PC-3 (cell line): ENCODE results near the gene SLC35E2B. TPM values are rescaled to one million over a fixed set of nuclear protein-coding genes. Genes with fewer than 3 reads are reported as not detected.
"Not testable (repeated sequence)": the region's sequence is repeated elsewhere in the genome, so short reads cannot be mapped to it uniquely, and the experiment has no call there.

Experiments used
- ATAC-seq: fragments of 200-7000 bp; cut with Tn5 transposase; 2 replicates; pipeline ENCODE4 v1.9.1; 2020; ENCODE audit warnings: mild to moderate bottlenecking, moderate library complexity
- Bru-seq: library from RNA; stranded (reverse); fragments of 400-500 nt; gene quantifications from one replicate; lab custom pipeline; 2021; lab: Mats Ljungman, UMichigan
- BruChase-seq, 2 experiments: library from RNA; stranded (reverse); fragments of 400-500 nt; gene quantifications; one replicate each; lab custom pipeline; 2021; lab: Mats Ljungman, UMichigan
- BruUV-seq: library from RNA; stranded (reverse); fragments of 400-500 nt; replicated peaks from 2 replicates; lab custom pipeline; 2021; lab: Mats Ljungman, UMichigan
- CTCF ChIA-PET: fragments of 300-600 bp; sonication (Branson Sonifier 250); formaldehyde crosslinking; loops from one replicate; lab custom pipeline; 2022; ENCODE audit warnings: antibody characterized with exemption; lab: Charles Lee
- POLR2A ChIA-PET: fragments of 300-600 bp; sonication (Branson Sonifier 250); formaldehyde crosslinking; loops from one replicate; lab custom pipeline; 2022; ENCODE audit warnings: antibody characterized with exemption; ENCODE audit not compliant: unreplicated experiment; lab: Charles Lee
- DNase-seq: peaks from one replicate; pipeline ENCODE4 v3.0.0-alpha.2; 2015
- H2AFZ ChIP-seq: fragments of 300-600 bp; sonication (generic); 2 replicates; pipeline ENCODE4 v1.6.0; 2016; ENCODE audit warnings: antibody characterized with exemption, low read length
- H3F3A ChIP-seq: fragments of 300-600 bp; sonication (generic); one replicate; pipeline ENCODE4 v1.6.0; 2017; ENCODE audit warnings: antibody characterized with exemption, low read length, control low read depth, mild to moderate bottlenecking; ENCODE audit not compliant: unreplicated experiment
- H3K27ac ChIP-seq: fragments of 300-600 bp; sonication (generic); 2 replicates; pipeline ENCODE4 v1.5.1; 2016; ENCODE audit warnings: mild to moderate bottlenecking, low read length
- H3K27me3 ChIP-seq: fragments of 300-600 bp; sonication (generic); 2 replicates; pipeline ENCODE4 v1.6.1; 2016; ENCODE audit warnings: low read length, mixed read lengths
- H3K36me3 ChIP-seq: fragments of 300-600 bp; sonication (generic); 2 replicates; pipeline ENCODE4 v1.6.1; 2016; ENCODE audit warnings: low read depth, mixed run types, low read length, mixed read lengths
- H3K4me1 ChIP-seq: fragments of 300-600 bp; sonication (generic); 2 replicates; pipeline ENCODE4 v1.5.1; 2016; ENCODE audit warnings: low read length; ENCODE audit not compliant: insufficient read depth
- H3K4me2 ChIP-seq: fragments of 300-600 bp; sonication (generic); 2 replicates; pipeline ENCODE4 v1.6.0; 2016; ENCODE audit warnings: low read length
- H3K4me3 ChIP-seq: fragments of 300-600 bp; sonication (generic); 2 replicates; pipeline ENCODE4 v1.5.1; 2016; ENCODE audit warnings: mild to moderate bottlenecking, low read length, mixed read lengths
- H3K79me2 ChIP-seq: fragments of 300-600 bp; sonication (generic); 2 replicates; pipeline ENCODE4 v1.6.1; 2017; ENCODE audit warnings: low read length, mixed read lengths
- H3K9ac ChIP-seq: fragments of 300-600 bp; sonication (generic); 2 replicates; pipeline ENCODE4 v1.6.0; 2016; ENCODE audit warnings: mild to moderate bottlenecking, low read length
- H3K9me2 ChIP-seq: fragments of 300-600 bp; sonication (generic); replicated peaks from 2 replicates; pipeline ENCODE4 v1.6.1; 2016; ENCODE audit warnings: mixed run types, low read length, mixed read lengths
- H3K9me3 ChIP-seq: fragments of 300-600 bp; sonication (generic); 2 replicates; pipeline ENCODE4 v1.6.1; 2016; ENCODE audit warnings: low read length, mixed read lengths
- H4K20me1 ChIP-seq: fragments of 300-600 bp; sonication (generic); 2 replicates; pipeline ENCODE4 v1.6.1; 2016; ENCODE audit warnings: low read length, mixed read lengths
- intact Hi-C: fragments of 100-400 bp; cut with micrococcal nuclease; formaldehyde crosslinking; loops from 2 replicates; pipeline ENCODE4 v1.9.0; 2023
- long read RNA-seq: library from polyadenylated mRNA; unstranded; transcript quantifications from one replicate; pipeline ENCODE4 v2.0.0, GENCODE V29; 2021; ENCODE audit not compliant: unreplicated experiment
- total RNA-seq: library from RNA; depleted of rRNA; stranded (reverse); fragments of >200 nt; gene quantifications from 2 replicates; pipeline ENCODE4 v1.2.3, GENCODE V29; 2014; rRNA removed

Gene SLC35E2B
- total RNA-seq (38.1 and 45.6 TPM in 2 replicates), Bru-seq, nascent RNA (percentile 85 among the genes with signal in this experiment), BruChase-seq, experiment 1, labeled RNA remaining after a 6-hour chase (percentile 93 among the genes with signal in this experiment), BruChase-seq, experiment 2, labeled RNA remaining after a 2-hour chase (percentile 92 among the genes with signal in this experiment)
- long read RNA-seq, full-length matches to known transcripts: 12 of 223 reads
- long read RNA-seq, partial matches to known transcripts: 11 of 223 reads
- long read RNA-seq, other reads (novel, unspliced or antisense): 200 of 223 reads

DNA sequence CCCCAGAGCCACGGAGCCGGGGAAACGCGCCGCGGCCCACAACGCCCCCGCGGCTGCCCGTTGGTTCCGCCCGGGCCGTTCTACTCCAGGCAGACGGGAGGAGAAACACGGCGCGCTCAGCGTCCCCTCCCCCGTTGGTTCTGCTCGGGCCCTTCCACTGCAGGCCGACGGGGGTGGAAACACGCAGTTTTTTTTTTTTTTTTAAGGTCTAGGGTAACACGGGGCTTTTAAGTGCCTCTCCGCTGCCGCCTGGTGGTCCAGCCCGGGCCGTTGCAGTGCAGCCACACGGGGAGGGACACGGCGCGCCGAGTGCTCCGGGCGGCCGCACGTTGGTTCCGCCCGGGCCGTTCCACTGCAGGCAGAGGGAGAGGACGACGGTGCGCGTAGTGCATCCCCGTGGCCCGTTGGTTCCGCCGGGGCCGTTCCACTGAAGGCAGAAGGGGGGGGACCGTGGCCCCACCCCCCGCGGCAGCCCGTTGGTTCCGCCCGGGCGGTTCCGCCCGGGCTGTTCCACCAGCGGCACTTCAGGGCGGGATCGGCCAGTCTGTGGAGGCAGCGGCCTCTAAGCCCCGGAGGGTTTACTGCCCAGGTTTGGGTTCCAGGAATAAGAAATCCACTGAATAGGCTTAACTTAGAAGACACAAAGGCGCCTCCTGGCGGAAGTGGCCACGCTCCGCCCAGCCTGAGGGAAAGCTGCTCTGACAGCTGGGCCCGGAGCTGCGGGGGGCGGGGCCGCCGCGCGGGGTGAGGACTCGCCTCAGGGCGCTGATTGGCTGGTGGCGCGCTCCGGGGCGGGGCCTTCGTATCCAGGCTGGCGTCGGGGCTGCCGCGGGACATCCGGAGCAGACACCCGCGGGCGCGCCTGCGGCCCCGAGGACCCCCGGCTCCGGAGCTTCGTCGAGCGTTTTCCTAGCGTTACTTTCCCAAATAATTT lies at the start of gene SLC35E2B:
SLC35E2B (minus strand) TSS at position 82 of the 934 bp plus-strand sequence. CDS start 16,096 bp downstream, outside the sequence.
- H2AFZ ChIP-seq, H3K9me2 ChIP-seq, H3F3A ChIP-seq, H3K27me3 ChIP-seq, H4K20me1 ChIP-seq, H3K36me3 ChIP-seq, CTCF ChIA-PET, H3K4me1 ChIP-seq, BruUV-seq, intact Hi-C loops, POLR2A ChIA-PET, H3K9me3 ChIP-seq, H3K79me2 ChIP-seq: not testable (repeated sequence)
- Histone ChIP-seq H3K27ac (peak within 1 kb of the TSS; percentile 85), H3K4me2 (peak within 1 kb of the TSS; percentile 70), H3K9ac (peak within 1 kb of the TSS; percentile 83), H3K4me3 (peak within 1 kb of the TSS; percentile 64)
- ATAC-seq (peak; percentile 81), DNase-seq (peak; percentile 80)

DNA sequence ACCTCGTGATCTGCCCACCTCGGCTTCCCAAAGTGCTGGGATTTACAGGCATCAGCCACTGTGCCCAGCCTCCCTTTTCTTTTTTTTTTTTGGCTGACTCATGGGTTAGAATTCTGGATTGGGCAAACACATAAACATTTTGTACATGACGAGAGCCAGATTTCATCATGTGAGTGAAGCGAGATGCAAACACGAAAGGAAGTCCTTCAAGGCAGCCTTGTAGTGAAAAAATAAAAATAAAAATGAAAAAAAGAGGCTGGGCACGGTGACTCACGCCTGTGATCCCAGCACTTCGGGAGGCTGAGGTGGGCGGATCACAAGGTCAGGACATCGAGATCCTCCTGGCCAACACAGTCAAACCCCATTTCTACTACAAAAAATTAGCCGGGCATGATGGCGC lies 48.4 kb upstream of the SLC35E2B start:
- H3F3A ChIP-seq, H3K36me3 ChIP-seq, H3K79me2 ChIP-seq, H3K4me1 ChIP-seq, H3K9ac ChIP-seq, H2AFZ ChIP-seq, ATAC-seq, H3K9me3 ChIP-seq, H3K27ac ChIP-seq, H3K4me3 ChIP-seq, H3K27me3 ChIP-seq, BruUV-seq, H3K4me2 ChIP-seq, H4K20me1 ChIP-seq, H3K9me2 ChIP-seq, POLR2A ChIA-PET, intact Hi-C loops, CTCF ChIA-PET: not testable (repeated sequence)
- peak; percentile 19 for DNase-seq

DNA sequence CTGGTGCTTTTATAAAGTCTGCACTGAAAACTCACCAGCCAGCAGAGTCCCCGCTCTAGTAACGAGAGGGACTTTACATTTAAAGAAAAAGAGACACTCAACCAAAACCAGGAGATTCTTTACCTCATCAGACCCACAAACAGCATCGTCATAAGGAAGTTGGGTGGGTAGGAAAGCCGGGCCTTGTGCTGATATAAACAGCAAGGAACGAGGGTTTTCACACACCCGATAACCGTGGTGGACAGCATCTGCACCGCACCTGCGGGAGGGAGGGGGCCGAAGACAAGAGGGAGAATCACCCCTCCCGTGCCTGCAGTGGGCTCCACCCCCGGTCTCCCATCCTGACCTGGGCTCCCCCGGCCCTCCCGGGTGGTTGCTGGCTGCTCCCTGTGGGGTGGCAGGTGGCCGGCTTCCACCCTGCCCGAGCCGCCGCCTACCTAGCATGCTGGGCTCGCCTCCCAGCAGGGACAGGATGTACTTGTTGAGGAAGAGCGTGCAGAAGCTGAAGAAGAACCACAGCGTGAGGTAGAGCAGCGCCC lies 46.3 kb upstream of the SLC35E2B start:
- H3K4me1 ChIP-seq, H2AFZ ChIP-seq, H3K9ac ChIP-seq, POLR2A ChIA-PET, H3K27ac ChIP-seq, CTCF ChIA-PET, H3K9me3 ChIP-seq, H3K27me3 ChIP-seq, H3K36me3 ChIP-seq, H3F3A ChIP-seq, H3K9me2 ChIP-seq, H3K4me3 ChIP-seq, H3K79me2 ChIP-seq, ATAC-seq, intact Hi-C loops, DNase-seq, H3K4me2 ChIP-seq, H4K20me1 ChIP-seq: not testable (repeated sequence)
- TSS peak; percentile 8 for BruUV-seq

GRCh38 chr1:1737675-1738590 lies 45.3 kb upstream of the SLC35E2B start:
- ATAC-seq, H3K4me3 ChIP-seq, H4K20me1 ChIP-seq, H3F3A ChIP-seq, H3K36me3 ChIP-seq, H3K4me1 ChIP-seq, H3K4me2 ChIP-seq, BruUV-seq, H3K27me3 ChIP-seq, H3K9me2 ChIP-seq, H3K27ac ChIP-seq, CTCF ChIA-PET, H3K9ac ChIP-seq, DNase-seq, H3K9me3 ChIP-seq, H3K79me2 ChIP-seq, H2AFZ ChIP-seq, intact Hi-C loops, POLR2A ChIA-PET: not testable (repeated sequence)
